GM18517 (cell line): ENCODE data around the gene XDH.

Source experiments
- ATAC-seq: cut with Tn5 transposase; IDR thresholded peaks from one replicate; pipeline ENCODE4 v1.9.1; 2021; ENCODE audit warnings: mild to moderate bottlenecking, moderate library complexity; ENCODE audit not compliant: unreplicated experiment

XDH gene

DNA sequence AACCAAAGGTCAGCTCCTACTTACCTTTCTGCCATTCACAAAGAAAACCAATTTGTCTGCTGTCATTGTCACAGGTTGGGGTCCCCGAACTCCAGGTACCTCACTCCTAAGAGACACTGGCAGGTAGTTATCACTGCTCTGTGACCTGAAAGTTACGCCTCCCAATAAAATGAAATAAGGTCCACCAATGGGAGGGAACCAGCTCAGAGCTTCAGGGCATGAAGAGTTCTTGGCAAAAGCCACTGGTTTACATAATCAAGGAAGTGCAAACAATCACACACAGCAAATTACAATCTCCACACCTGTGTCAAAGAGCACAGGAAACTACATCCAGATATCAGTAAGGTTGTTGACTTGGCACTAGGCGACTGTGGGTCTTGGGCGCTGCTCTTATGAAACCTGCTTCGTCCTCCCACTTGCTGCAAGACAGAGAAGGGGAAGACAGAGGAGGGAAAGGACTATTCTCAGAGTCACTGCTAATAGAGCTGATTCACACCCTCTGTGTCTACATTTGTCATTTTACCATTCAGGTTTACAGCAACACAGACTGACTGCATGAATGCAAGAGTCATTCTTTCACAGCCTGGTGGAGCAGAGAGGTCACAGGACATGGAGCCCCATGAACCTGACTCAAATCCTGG, at the start of gene XDH:
TSS of gene XDH (minus strand) at position 142 of the 641 bp plus-strand sequence. CDS start at position 66, 76 bp downstream.
- ATAC-seq, result no peak

DNA sequence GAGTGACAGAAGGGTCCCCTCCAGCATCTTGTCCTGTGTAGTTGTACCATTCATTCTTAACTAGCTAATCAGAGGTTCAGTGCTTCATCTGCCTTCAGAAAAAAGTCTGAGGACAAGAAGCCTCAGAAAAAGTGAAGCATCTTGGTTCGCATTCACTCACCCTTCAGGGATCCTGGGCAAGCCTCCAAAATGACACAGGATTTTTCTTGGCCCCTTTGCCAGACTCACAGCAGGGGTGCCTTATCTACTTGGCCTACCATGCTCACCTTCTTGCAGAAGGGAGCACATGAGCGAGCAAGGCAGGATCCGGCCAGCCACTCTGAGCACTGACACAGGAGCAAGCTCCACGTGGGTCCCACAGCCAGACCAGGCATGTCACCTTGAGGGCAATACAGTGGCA, 43.1 kb upstream of the XDH start:
- ATAC-seq, result no peak

DNA sequence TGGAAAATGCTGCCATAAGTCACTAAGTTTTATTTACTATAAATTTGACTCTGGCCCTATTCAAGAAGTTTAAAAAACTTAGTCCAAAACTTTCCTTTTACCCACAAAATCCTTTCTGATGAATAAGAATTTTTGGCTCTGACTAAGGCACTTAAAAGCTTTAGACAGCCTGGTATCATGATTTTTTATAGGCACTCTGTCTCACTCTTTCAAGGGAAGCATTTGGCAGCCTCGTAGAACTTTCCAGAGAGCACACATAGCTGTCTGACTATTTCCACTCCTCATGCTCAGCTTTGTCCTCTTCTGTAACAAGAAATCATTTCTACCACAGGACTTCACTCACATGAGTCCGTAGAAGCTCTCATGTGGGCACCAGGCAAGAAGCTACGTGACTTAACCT, 32.3 kb upstream of the XDH start:
- ATAC-seq, result no peak

DNA sequence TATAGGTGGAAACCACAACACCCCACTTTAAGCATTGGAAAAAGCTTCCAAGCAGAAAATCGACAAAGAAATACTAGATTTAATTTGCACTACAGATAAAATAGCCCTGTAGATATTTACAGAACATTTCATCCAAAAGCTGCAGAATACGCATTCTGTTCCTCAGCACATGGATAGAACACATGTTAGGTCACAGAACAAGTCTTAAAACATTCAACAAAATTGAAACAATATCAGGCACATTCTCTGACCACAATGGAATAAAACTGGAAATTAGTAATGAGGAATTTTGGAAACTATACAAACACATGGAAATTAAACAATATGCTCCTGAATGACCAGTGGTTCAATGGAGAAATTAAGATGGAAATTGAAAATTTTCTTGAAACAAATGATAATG, 27.8 kb upstream of the XDH start:
- no peak for ATAC-seq

DNA sequence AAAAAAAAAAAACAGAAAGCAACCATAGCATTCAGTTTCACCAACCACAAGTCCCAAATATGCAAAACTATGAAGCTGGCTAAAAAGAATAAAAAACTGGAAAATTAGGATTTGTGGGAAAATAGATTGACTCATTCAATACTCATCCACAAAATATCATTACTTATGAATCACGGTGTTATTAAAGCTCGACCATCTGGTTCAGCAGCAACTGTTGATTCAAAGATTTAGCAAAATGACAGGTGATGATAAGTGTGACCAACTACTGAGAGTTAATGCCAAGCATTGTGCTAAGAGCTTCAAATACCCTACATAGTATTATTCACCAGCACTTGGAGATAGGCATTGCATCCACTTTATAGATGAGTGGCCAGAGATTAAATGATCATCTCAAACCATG, 26.2 kb upstream of the XDH start:
- ATAC-seq, result no peak

DNA sequence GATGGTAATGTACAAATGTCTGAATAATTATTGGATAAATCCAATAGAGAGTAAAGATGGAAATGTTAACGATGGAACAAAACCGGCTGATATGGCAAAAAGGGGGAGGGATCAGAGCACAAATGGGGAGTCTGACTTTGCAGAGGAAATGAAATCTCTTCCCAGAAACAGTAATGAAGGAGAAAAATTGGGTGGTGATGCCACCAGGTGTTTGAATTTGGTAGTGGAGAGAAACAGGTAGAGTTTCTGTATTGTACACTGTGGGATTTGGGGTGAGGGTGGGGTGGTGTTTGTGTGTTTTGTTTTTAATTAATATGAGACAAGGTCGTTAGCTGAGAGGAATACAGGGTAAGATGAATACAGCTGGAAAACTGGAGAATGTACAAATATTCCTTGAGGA, 20.4 kb upstream of the XDH start:
- no peak for ATAC-seq

DNA sequence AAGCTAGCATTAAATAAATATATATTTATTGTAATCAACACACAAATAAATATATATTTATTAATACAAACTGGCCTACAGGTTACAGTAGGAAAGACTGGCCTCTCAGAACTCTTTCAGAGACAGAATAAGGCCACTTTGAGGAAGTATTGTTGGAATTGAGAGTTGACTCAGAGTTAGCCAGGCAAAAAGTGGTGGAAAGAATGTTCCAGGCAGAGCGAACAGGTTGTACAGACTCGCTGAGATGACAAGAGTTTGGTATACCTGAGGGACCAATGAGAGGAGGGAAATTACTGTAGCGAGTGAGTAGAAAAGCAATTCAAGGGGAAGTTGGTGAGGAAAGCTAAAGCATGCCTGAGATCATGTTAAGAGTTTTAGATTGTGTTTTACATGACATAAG, 19.0 kb upstream of the XDH start:
- ATAC-seq, result no peak

DNA sequence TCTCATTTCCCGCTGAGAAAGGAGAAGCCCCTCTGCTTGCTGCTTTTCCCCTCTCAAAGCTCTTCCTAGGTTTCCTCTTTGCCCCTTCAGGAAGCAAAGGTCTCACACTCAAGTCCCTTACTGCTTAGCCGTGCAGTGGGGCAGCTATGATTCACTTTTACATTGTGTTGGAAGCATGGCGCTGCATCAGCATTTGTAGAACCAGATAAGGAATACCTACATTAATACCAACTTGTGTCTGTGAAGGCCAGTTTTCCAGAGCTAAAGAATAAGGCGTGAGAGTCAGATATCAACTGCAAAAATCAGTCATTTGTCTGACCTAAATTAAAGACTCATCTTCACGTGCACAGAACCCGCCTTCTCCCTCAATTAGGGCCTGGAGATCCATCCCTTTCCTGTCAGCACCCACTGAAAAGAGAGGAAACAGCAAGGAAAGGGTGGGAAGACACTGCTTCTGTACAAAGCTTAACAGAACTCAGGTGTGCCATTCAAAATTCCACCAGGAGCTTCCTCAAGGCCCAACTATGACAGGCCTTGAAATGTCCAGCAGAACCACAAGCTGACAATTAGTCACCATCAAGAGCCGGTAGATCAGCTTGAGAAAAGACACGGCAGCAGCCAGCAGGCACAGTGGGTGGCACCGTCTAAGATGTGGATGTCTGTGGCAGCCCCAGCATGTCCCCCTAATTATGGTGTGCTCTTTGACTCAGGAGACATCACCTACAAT, 16.1 kb upstream of the XDH start:
- ATAC-seq, result no peak

DNA sequence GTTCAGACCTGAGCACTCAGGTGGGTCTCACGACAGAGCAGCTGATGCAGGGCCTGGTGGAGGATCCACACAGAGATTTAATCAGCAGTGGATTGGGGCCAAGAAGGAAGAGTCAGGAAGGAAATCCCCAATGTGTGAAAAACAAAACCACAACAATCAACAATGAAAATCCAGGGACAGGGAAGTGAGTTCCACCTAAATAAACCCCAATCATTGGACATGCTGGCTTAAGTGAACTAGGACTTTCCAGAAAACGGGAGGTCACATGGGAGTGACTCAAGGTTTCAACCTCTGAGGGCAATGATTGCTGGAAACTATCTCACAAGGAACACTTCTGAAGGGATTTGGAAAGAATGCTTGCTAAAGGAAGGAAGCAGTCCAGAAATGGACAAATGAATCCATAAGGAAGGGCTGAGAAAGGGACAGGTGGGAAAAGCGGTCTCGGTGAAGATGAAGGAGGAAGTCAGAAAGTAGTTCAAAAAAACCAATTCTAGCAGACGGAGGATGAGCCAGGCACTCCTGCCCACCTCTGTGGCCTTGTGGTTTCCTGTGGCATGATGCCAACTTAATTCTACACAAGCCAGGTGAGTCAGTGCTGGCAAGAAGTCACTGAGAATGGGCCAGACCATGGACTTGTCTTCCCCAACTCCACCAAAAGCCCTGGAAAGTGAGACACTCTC, 15.4 kb upstream of the XDH start:
- no peak for ATAC-seq

DNA sequence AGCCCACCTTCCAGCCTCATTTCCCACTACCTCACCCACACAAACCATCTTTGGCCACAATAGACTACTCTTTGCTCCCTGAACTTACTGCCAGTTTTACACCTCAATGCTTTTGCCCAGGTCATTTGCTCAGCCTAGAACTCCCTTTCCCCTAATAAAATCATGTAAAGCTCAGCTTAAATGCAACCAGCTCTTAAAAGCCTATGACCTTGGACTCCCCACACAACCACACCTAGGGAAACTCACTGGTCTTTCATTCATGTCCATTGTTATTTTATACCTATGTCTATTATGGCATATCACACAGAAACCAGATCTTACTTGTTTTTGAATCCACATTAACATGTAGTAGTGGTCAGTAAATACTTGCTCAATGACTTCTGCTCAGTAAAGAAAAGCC, 14.5 kb upstream of the XDH start:
- ATAC-seq, result no peak

DNA sequence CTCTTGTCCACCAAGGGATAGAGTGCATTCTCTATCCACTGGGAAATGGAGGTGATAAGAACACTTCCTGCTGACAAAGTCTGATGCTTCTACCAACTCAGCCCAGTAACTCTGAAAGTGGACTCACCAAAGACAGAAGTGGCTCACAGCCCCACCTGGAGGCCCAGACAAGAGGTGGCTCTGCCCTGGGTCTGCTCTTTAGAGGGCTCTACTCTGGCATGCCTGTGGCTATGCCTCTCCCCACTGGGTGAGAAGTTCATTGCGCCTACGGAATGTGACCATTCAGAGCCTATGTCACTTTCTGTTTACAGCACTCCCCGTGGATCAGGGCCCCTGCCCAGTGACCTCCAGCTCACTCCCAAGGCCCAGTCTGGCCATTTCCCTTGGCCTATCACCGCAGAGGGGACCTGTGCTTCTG, 13.5 kb upstream of the XDH start:
- ATAC-seq, result no peak

DNA sequence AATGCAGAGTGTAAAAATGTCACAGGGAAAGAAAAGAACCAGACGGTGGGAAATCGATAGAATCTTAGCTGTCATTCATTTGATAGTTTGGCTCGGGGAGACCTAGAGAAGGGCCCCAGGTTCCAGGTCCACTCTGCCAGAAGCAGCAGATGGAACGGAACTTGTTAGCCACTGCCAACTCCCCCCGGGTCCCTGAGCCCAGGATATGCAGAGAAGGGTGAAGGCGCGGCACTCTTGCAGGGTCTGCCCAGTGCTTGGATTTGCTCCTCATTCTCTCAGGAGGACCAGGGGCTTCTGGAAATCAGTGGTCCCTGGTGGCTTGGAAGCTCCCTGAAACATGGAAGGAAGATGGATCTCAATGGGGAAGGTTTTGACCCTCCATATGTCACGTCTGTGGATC, 11.6 kb upstream of the XDH start:
- ATAC-seq, result no peak

DNA sequence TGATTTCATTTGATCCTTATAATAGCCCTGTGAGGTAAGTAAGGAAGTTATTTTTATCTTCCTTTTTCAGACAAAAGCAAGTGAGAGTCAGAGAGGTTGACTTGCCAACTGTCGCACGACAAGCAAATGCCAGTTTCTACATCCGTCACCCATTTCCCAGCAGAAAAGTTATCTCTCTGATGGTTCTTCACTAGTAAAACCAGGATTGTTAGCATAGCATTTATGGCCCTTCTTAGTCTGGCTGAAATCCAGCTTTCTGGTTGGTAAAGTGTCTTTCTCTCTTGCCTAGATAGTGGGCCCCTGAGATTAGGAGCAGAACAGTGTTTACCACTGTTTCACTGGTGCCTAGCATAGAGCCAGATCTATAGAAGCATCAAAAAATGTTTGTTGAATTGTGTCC, 7.1 kb upstream of the XDH start:
- no peak for ATAC-seq

DNA sequence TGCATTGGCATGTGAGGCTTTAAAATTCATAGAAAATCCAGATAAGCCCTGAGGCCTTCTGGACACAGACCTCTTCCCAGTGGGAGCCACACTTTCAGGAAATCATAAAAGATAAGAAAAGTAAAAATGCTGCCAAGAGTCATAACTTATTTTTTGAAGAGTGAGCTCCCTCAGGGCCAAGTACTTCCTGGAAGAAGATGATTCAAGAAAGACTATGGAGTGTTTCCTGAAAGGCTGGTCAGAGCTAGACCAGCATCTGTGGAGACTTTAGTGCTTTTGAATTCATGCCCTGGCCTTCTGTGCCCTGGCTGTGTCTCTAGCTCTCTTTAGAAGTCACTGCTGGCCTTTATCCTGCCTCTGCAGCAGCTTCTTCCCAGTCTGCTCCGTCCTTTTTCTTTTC, 6.4 kb upstream of the XDH start:
- ATAC-seq, result no peak

DNA sequence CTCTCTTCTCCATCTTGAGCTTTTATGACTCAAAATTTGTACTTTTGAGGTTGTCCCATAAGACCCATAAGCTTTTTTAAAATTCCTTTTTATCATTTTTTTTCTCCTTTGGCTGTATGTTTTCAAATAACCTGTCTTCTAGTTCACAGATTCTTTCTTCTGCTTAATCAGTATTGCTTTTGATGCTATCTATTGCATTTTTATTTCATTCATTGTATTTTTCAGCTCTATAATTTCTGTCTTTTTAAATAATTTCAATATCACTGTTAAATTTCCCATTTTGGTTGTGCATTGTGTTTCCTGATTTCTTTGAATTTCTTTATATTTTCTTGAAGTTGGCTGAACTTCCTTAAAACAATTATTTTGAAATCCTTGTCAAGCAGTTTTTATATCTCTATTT, 4.8 kb upstream of the XDH start:
- ATAC-seq, result no peak

DNA sequence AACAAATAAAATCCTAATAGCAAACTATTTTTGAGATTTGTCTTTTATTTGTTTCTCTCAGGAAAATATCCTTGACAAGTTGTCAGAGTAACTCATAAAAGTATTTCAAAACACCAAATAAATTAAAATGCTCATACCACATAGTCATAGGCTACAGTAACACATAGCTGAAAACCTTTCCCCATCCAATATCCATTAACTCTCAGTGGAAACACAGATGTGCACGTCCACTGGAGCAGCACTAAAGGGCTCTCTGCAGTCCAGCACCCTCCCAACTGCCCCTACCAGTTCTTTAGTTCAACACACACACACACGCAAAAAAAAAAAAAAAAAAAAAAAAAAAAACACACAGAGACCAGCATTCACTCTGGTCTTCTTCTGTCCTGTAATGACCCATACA, 879 bp upstream of the XDH start:
- no peak for ATAC-seq

DNA sequence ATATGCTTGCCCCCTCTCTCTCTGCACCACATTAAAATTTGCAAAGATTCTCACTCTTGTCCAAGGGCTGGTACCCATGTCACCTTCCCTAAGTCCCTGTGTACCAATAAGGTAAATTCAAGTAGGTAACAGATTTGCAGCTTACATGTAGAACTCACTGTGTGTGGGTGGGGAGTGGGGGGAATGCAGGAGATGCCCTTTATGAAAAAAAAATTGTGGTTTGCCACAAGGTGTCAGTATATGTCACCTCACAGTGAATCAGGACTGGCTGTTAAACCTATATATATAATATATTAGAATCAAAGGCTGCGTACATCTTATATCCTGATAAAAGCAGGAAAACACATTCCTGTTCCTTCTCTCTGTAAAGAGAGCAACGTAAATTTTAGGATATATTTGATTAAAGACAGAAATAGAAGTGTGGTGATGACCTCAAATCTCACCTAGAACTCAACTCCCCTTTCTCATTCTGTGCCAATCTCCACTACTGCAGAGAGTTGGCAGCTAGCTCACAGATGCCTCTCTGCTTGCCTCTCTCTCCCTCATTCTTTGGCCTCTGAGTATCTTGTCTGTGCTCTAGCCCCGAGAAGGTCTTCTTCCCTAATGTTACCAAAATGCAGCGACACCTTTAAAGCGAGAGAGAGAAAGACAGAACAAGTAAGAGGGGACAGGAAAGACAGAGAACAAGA, 536 bp downstream of the XDH start:
- ATAC-seq, result no peak

DNA sequence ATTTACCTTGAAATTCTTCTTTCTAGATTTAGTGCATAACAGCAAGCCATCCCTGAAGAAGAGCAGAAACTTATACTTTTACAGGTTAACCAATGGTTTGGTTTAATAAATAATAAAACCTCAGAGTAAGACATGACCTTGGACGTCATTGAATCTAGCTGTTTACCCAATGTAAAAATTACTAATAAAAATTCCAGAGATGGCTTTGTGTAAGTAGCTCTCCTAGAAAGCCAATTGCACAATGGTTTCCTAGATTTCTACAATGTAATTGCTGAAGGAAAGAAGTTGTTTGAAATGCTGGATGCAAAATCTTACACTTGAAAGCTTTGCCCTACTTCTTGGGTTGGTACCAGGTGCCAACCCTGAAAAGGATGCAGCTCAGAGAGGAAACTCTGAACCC, 1.5 kb downstream of the XDH start:
- ATAC-seq, result no peak

DNA sequence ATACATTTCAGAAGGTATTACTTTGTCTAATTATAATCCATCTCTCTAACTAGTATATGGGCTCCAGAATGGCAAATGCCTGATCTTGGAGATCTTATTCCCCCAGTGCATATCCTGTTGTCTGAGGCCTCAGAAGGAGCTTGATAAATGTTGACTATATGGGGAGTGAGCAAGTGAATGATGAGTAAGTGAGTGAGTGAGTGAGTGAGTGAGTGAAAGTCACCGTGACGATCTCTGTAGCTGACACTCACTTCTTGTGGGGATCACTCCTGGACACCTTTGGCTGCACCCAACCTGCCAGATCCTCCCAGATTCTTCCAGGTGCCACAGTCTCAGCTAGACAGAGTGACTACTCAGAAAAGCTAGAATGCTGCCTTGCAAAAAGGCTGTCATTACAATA, 2.8 kb downstream of the XDH start:
- ATAC-seq, result no peak

DNA sequence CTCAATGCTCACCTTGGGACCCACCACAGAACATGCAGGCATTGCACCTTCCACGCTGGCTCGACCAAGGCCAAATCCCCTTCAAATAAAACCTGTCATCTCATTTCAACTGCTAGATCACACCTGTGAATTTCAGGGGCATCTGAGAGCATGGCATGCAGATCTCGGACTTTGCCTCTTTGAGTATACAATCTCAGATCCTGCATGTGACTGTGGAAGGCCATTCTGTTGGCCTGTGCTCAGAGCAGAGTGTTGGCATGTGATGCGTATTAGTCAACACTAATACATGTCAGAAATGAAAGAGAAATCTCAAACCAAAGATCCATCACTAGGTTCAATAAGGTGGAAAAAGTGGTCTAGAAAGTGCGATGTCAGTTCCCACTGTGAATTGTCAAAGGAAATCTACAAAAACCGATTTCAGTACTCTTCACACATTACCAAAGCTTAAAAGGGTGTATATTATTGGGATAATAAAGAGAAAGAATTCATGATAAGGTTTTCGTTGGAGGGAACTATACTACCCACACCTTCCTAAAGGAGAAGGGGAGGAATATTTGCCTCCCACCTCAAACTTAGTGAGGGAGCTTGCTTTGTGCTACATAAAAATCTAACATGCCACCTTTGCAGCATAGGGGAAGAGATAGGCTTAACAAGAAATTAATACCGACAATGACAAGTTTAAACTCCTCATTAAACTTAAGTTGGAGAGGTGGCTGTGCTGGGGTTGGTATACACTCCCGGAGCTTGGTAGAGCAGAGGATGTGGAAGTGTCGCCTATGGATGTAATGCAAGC, 7.8 kb downstream of the XDH start:
- ATAC-seq, result no peak

DNA sequence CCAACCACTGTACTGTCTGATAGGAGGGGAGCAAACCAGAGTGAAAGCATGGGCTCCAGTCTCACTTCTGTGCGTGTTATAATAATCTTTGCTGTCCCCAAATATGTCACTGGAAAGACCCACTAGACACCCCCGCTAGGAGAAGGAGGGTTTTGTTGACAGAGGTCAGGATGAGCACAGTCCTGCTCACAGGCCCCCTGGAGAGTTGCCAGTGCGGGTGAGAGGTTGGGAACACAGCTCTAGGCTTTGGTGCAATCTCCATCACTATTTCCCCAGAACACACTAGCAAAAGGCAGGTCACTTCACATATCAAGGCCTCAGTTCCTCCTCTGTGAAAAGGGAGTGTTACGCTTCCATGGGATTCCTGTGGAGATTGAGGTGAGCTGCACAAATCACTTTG, 9.7 kb downstream of the XDH start:
- ATAC-seq, result no peak
